Measurements from ENCODE around the gene NLGN4Y.
"Not testable (repeated sequence)": the region's sequence is repeated elsewhere in the genome, so short reads cannot be mapped to it uniquely, and the experiment has no call there.

The NLGN4Y gene

DNA sequence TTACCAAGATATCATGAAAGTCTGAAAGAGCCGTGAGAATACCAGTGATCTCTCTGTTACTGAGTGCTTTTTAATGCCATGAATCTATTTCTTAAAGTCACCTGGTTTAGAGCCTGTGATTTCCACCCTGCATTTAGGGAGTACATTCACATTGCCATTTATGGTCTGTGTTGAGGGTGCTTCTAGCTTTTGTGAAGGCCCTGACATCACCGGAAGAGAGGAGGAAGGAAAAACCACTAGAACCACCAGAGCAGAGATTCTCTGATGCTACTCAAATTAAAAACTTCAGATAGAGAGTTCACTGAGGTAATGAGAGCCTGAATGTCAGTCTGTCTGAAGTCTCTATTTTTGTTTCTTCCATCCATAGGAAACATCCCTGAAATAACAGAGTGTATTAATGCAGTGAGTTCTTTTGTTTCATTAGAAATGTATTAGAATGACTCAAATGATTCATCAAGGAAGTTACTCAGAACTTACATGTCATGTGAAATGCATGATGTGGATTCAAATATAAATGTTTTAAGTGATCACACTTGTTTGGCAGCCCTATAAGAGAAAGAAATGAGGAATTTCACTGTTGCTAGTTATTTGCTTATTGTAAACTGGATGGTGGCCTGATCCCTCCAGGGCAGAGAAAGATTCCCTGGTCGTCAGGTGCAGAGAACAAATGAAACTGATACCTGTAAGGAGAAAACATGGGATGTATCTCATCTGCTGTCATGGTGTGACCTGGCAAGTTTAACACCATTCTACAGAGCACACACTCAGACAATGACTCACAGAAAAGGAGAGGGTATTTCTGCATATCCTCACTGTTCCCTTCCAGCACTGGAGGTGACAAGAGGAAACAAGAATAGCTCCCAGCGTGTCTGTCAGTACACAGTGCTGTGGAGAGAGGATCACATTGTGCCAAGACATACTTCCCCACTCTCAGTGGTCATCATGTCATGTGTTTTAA lies 310.1 kb downstream of the NLGN4Y start:
- DNase-seq (ENCODE audit: low read depth in 2 of 2): no peak

DNA sequence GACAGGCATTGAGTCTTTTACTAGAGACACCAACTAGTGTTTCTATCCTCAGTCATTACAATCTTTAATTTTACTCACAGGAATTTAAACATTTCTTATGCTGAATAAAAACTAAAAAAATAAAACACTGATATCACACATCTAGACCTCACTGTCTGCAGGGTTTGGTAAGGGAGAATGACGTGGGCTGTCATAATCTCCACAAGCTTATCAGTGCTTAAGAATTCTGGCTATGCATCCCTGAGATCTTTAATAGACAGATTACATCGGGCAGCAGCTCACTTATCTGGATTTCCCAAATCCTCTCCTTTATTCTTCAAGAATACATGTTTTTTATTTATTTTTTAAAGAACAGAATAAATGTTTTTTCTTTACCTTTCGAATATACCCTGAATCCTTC lies 313.1 kb downstream of the NLGN4Y start:
- DNase-seq (ENCODE audit: low read depth in 2 of 2): no peak

DNA sequence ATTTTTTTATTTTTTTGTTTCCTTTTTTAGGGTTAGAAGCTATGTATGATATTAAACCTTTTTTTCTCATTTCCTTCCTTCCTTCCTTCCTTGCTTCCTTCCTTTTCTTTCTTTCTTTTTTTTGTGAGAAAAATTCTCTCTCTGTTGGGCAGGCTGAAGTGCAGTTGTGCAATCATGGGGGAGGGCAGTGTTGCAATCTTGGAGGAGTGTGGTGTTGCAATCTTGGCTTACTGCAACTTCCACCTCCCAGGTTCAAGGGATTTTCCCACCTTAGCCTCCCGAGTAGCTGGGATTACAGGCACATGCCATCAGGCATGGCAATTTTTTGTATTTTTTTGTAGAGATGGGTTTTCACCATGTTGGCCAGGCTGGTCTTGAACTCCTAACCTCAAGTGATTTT lies 326.4 kb downstream of the NLGN4Y start:
- no peak for DNase-seq (ENCODE audit: low read depth in 2 of 2)

DNA sequence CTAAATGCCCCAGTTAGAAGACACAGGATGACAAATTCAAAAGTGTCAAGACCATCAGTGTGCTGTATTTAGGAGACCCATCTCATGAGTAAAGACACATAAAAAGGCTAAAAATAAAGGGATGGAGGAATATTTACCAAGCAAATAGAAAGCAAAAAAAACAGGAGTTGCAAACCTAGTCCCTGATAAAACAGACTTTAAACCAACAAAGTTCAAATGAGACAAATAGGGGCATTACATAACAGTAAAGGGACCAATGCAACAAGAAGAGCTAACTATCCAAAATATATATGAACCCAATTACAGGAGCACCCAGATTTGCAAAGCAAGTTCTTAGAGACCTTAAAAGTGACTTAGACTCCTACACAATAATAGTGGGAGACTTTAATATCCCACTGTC lies 336.1 kb downstream of the NLGN4Y start:
- no peak for DNase-seq (ENCODE audit: low read depth in 2 of 2)

DNA sequence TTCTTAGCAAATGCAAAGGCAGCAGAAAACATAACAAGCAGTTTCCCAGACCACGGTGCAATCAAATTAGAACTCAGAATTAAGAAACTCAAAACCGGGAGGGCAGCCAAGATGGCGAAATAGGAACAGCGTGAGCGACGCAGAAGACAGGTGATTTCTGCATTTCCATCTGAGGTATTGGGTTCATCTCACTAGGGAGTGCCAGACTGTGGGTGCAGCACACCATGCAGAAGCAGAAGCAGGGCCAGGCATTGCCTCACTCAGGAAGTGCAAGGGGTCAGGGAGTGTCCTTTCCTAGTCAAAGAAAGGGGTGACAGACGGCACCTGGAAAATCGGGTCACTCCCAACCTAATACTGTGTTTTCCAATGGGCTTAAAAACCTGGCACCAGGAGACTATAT lies 336.7 kb downstream of the NLGN4Y start:
- DNase-seq (ENCODE audit: low read depth in 2 of 2): not testable (repeated sequence)

DNA sequence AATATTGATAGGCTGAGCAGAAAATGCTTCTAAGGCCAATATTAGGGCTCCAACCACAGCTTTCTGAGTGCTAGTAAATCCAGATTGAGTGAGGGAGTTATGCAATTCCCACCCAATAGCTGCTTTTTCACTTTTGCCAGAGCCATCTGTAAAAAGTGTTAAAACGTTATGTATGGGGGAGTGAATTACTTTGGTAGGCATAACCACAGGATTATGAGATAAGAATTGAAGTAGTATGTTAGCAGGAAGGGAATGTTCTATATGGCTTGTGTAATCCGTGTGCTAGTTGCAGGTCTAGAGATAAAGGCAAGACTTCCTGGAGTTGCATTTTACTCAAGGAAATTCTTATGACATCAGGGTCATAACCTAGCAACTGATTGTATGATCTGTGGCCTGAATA lies 347.6 kb downstream of the NLGN4Y start:
- DNase-seq (ENCODE audit: low read depth in 2 of 2): no peak

Measured in stimulated activated CD4-positive, alpha-beta T cell treated with anti-CD3 and anti-CD28 coated beads, Interleukin-4, amount 100 ng/mL, for 48 hours (primary cell).